Lower leg skin (tissue), 3 donors: ENCODE measurements around the gene GADL1.

Source experiments
- POLR2A ChIP-seq, 2 donors: fragments of 450-650 bp; IDR thresholded peaks; one replicate each; pipeline ENCODE4 v1.6.1; 2016 to 2017; ENCODE audit warnings: antibody characterized with exemption in 2 of 2, mild to moderate bottlenecking in 1 of 2, moderate library complexity in 1 of 2
- TF ChIP-seq, protein P1 (sequence below), 3 donors: fragments of 450-650 bp; IDR thresholded peaks; one replicate each; pipeline ENCODE4 v1.5.1; 2016; ENCODE audit warnings: antibody characterized with exemption in 3 of 3, mild to moderate bottlenecking in 3 of 3, moderate library complexity in 2 of 3

- TF ChIP-seq, protein P1, sequence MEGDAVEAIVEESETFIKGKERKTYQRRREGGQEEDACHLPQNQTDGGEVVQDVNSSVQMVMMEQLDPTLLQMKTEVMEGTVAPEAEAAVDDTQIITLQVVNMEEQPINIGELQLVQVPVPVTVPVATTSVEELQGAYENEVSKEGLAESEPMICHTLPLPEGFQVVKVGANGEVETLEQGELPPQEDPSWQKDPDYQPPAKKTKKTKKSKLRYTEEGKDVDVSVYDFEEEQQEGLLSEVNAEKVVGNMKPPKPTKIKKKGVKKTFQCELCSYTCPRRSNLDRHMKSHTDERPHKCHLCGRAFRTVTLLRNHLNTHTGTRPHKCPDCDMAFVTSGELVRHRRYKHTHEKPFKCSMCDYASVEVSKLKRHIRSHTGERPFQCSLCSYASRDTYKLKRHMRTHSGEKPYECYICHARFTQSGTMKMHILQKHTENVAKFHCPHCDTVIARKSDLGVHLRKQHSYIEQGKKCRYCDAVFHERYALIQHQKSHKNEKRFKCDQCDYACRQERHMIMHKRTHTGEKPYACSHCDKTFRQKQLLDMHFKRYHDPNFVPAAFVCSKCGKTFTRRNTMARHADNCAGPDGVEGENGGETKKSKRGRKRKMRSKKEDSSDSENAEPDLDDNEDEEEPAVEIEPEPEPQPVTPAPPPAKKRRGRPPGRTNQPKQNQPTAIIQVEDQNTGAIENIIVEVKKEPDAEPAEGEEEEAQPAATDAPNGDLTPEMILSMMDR (IDR thresholded peaks at IDR 0.05), result no peak
- no peak for TF ChIP-seq POLR2A (IDR thresholded peaks at IDR 0.05)
Measured at GRCh38 chr3:30764891-30765290, 129.6 kb downstream of the GADL1 start.
